NCI-H1105 (cell line): Measurements from ENCODE around the gene SPAG16.

Experiments used
- DNase-seq: peaks from one replicate; lab custom pipeline; 2025; lab: John Stamatoyannopoulos, UW

SPAG16 gene

GRCh38 chr2:214386720-214387119 is 1102.5 kb downstream of the SPAG16 start:
- no peak for DNase-seq

- no peak for DNase-seq
These were observed 1105.1 kb downstream of the SPAG16 start for GRCh38 chr2:214389334-214389733.

- no peak for DNase-seq
These were observed 1109.5 kb downstream of the SPAG16 start for GRCh38 chr2:214393796-214394195.

GRCh38 chr2:214395040-214395439 is 1110.8 kb downstream of the SPAG16 start:
- DNase-seq = no peak

GRCh38 chr2:214401580-214401979 is 1117.3 kb downstream of the SPAG16 start:
- DNase-seq = no peak

- peak; percentile 6 for DNase-seq
These were observed 1126.0 kb downstream of the SPAG16 start for GRCh38 chr2:214410128-214410775.

- no peak for DNase-seq
These were observed 1126.8 kb downstream of the SPAG16 start, which contains the start of gene VWC2L for GRCh38 chr2:214410918-214411554. Gene VWC2L (plus strand): TSS chr2:214411054. CDS start chr2:214414194, 3,140 bp downstream.

- DNase-seq = no peak
These were observed 1128.4 kb downstream of the SPAG16 start for GRCh38 chr2:214412679-214413078.

GRCh38 chr2:214436470-214436869 is 1152.2 kb downstream of the SPAG16 start:
- DNase-seq = no peak

GRCh38 chr2:214450118-214450894 is 1166.0 kb downstream of the SPAG16 start:
- no peak for DNase-seq

- DNase-seq = no peak
These were observed 1167.4 kb downstream of the SPAG16 start for GRCh38 chr2:214451516-214452275.
